HL-60/S4 (cell line): Measurements from ENCODE around the gene SHROOM2.

ENCODE experiments used
- in situ Hi-C: fragments of 300-500 bp; cut with MboI; formaldehyde crosslinking; loops from 2 replicates; pipeline ENCODE4 v1.14.3; 2022; ENCODE audit warnings: low sequenced_read_pairs

The SHROOM2 gene

GRCh38 chrX:9927698-9928482 lies 141.7 kb downstream of the SHROOM2 start:
- in situ Hi-C loops = no loop called here

- in situ Hi-C loops = no loop called here
Measured at GRCh38 chrX:9935436-9935835, 149.2 kb downstream of the SHROOM2 start.

DNA sequence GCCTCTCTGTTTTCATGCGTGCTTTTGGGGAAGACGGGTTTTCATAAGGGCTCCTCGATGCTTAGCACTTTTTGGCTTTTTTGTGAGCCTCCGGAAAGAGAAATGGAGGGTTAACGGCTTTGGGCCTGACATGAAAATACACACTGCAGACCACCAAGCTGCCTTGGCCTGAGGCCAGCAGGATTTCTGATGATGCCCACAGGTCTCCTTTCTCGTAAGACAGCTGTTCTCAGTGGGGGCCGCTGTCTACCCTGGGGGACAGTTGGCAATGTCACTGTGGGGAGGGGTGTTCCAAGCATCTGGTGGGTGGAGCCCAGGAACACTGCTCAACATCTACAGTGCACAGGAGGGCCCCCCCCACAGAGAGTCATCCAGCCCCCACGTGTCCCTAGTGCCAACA lies 151.5 kb downstream of the SHROOM2 start:
- in situ Hi-C loops = no loop called here

DNA sequence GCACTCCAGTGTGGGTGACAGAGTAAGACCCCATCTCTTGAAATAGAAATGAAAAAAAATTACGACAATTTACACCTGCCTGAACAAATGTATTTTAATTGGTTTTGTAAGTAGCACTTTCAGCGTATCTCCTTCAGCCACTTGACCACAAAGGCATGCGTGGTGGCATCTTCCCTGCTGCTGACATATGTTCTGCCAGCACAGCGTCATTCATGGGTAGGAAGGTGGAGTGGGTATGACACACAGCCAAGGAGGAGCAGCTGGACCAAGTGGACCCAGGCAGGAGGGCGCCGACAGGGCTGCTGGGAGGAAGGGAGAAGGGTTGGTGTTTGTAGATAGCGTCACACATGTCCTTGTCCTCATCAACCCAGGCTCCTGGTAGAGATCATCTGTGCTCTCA lies 152.3 kb downstream of the SHROOM2 start:
- in situ Hi-C loops = no loop called here

DNA sequence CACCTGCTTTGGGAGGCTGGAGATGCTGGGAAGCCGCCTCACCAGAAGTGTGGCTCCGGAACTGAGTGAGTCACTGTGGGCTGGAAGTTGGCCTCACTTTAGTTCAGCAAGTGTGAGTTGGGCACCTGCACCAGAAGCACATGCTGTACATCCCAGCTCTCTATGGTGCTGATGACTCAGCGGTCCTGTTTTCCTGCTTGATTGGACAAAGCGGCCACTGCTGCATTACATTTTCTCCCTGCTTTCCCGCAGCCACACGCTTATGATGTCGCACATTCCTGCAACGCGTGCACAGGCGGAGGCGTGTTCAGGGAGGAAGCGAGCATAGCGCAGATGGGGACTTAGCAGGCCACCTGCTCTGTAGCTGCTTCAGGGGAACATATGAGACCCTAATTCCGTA lies 154.2 kb downstream of the SHROOM2 start:
- in situ Hi-C loops = no loop called here

DNA sequence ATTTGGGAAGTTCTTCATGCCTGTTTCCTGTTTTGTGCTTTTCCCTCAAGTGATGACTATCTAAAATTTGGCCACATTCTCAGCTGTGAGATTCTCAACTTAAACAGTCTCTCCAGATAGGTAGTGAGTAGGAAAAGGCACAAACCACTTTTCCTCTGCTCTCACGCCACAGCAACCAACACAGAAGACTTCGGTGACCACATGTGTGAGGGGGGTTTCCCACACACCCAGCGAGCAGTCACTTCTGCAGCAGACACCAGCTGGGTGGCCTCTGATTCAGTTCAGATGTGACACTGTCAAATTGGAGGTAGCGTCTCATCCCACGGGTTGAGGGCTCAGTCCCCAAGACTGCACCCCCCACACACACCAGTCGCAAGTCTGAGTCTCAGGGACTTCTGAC lies 155.9 kb downstream of the SHROOM2 start:
- in situ Hi-C loops = no loop called here

GRCh38 chrX:9943420-9943819 lies 157.2 kb downstream of the SHROOM2 start:
- in situ Hi-C loops = no loop called here

DNA sequence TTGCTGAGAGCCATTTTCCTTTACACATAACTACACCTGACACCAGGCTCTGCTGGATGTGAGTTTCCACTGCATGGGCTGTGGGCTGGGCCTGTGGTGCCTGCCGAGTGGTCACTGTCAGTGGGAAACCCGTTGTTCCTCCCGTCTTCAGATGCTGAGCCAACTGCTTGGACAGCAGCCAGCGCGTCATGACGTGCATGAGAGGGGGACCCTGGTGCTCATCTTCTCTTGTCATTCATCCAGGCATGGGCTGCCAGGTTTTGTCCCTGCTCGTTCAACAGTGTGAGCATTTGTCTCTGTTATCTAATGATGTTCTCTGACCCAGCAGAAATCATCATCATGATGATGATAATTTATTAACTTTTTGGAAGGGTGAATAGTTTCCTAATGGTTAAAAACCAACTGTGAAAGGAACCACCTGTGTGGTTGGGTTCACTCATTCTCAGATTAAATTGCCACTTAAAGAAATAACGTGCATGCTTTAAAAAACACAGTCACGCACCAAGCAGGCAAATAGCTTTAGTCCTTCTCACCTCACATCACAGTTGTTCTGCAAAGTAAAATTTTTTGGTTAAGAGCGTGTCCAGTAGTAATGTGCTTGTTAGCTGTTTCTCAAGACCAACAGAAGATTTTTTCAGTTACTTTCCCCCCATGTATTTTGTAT lies 161.0 kb downstream of the SHROOM2 start:
- in situ Hi-C loops = no loop called here

GRCh38 chrX:9948406-9948805 lies 162.2 kb downstream of the SHROOM2 start:
- in situ Hi-C loops = no loop called here

DNA sequence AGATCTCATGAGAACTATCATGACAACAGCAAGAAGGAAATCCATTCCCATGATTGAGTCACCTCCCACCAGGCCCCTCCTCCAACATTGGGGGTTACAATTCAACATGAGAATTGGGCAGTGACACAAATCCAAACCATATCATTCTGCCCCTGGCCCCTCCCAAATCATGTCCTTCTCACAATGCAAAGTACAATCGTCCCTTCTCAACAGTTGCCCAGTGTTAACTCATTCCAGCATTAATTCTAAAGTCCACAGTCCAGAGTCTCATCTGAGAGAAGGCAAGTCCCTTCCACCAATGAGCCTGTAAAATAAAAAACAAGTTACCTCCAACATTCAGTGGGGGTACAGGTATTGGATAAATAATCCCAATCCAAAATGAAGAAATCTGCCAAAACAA lies 166.1 kb downstream of the SHROOM2 start:
- in situ Hi-C loops = no loop called here

DNA sequence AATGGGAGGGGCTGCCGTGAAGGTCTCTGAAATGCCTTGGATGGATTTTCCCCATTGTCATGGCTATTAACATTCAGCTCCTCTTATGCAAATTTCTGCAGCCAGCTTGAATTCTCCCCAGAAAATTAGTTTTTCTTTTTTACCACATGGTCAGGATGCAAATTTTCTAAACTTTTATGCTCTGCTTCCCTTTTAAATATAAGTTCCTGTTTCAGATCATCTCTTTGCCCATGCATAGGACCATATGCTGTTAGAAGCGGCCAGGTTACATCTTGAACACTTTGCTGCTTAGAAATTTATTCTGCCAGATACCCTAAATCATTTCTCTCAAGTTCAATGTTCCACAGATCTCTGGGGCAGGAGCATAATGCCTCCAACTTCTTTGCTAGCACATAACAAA lies 167.2 kb downstream of the SHROOM2 start:
- in situ Hi-C loops = no loop called here

DNA sequence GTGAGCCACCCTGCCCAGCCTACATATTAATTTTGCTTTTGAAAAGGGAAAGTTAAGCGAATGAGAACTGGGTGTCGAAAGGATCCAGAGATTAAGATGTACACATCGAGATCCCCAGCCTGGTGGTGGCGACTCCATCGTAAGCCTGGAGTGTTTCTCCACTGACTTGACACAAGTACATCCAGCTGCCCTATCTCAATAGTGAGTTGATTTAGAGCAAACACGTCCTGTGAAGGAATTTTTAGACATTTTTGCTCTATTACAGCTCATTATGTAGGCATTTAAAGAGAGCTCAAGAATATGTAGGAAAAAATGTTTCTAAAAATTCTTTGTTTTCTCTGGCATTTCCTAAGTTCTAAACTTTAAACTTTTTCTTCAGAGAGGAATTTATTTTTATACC lies 169.3 kb downstream of the SHROOM2 start:
- in situ Hi-C loops = no loop called here

- in situ Hi-C loops = no loop called here
Measured at GRCh38 chrX:9957743-9958142, 171.5 kb downstream of the SHROOM2 start.

DNA sequence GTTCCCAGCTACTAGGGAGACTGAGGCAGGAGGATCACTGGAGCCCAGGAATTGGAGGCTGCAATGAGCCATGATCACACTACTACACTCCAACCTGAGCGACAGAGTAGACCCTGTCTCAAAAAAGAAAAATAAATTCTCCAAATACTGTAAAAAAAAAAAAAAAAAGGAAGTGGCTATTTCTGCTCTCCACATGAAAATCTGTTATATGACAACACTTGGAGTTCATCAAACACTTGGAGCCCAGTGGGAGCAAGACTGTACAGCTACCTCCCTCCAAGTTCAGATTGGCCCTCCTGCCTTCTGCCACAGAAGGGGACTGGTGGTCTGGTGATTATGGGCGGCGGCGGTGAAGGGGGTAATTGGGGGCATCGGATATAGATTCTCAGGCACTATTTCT lies 172.0 kb downstream of the SHROOM2 start:
- in situ Hi-C loops = no loop called here

DNA sequence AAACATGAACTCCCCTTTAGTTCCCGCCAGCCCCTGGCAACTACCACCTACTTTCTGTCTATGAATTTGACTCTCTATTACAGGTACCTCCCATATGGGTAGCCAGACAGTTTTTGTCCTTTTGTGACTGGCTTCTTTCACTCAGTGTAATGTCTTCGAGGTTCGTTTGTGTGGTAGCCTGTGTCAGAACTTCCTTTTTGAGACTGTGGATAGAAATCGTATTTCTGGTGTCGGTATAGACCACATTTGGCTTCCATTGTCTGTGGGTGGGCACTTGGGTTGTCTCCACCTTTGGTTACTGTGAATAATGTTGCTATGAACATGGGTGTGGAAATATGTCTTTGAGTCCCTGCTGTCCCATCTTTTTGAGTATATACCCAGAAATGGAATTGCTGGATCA lies 175.5 kb downstream of the SHROOM2 start:
- in situ Hi-C loops = no loop called here

DNA sequence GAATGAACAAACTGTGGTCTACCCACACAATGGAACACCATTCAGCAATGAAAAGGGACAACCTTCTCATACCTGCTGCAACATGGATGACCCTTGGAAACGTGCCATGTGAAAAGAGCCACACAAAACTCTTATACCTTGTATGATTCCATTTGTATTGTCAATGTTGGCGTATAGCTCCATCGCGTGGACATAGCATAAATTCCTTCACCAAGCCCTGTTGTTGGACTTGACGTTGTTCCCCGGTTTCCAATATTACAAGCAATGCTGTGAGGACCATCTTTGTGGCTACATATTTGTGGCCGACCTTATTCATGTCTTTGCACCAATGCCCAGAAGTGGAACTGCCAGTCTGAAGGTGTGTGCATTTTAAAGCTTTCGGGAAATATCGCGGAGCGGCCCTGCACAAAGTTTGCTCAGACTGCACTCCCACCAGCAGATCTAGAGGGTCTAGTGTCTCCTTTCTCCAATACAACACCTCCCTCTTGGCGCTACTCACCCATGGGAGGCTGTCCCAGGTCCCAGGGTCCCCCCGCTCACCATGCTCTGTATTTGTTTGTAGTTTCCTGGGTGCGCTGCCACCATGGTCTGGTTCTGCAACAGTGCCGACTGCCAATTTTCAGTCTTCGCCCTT lies 180.7 kb downstream of the SHROOM2 start, which contains the start of gene CLDN34:
Gene CLDN34 (plus strand): TSS at position 584 of the 634 bp plus-strand sequence. CDS start 0 bp downstream, at position 584.
- in situ Hi-C loops = no loop called here

GRCh38 chrX:9977635-9978034 lies 191.4 kb downstream of the SHROOM2 start:
- in situ Hi-C loops = loop anchor here (25.0 kb wide), 1 partner anchor 90 kb away; no protein-coding TSS in a partner anchor

DNA sequence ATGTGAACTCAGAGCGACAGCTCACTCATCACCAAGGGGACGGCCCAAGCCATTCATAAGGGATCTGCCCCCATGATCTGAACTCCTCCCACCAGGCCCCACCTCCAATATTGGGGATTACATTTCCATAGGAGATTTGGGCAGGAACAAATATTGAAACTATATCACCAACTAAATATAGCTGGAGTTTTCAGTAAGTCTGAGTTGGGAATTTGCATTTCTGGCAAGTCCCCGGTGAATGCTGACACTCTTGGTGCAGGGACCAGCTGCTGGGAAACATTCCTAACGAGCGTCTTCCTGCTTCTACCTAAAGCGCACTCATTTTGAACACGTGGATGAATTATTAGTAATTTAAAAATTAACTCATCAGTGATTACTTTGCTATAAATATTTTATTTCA lies 194.2 kb downstream of the SHROOM2 start:
- in situ Hi-C loops = loop anchor here (25.0 kb wide), 1 partner anchor 93 kb away; no protein-coding TSS in a partner anchor

DNA sequence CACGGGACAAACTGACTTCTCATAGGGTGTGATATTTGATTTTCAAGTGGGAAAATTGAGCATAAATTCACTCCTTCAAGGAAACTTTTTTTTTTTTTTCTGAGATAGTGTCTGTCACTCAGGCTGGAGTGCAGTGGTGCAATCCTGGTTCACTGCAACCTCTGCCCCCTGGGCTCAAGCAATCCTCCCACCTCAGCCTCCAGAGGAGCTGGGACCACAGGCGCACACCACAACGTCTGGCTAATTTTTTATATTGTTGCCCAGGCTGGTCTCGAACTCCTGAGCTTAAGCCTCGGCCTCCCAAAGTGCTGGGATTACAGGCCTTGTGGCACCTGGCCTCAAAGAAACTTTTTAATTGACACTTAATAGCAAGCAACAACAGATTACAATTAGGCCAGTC lies 194.7 kb downstream of the SHROOM2 start:
- in situ Hi-C loops = loop anchor here (25.0 kb wide), 1 partner anchor 94 kb away; no protein-coding TSS in a partner anchor

GRCh38 chrX:9983441-9983840 lies 197.2 kb downstream of the SHROOM2 start:
- in situ Hi-C loops = loop anchor here (25.0 kb wide), 1 partner anchor 96 kb away; no protein-coding TSS in a partner anchor

DNA sequence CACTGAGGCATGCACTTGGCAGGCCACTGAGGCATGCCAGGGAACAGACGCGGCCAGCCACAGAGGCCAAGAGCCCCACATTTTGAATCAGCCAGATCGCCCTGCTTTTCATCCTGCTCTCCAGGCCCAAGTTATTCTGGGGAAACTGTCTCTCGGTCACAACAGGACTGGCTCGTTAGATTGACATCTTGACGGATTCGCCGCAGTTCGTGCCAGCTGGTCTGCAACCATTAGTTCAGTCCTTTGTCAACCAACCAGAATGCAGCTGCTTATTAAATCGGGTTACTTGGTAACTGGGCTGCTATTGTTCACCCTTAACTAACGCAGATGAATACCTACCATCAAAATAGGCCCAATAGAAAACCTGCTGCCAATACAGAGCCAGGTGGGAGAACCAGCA lies 197.6 kb downstream of the SHROOM2 start:
- in situ Hi-C loops = loop anchor here (25.0 kb wide), 1 partner anchor 97 kb away; no protein-coding TSS in a partner anchor
